KMS-11 (cell line): Measurements from ENCODE around the gene NCKAP1.
A peak's percentile ranks its signal among the peaks of the same experiment; 100 is the strongest.

Experiments
- H2AFZ ChIP-seq: fragments of 200-600 bp; sonication (generic); 2 replicates; pipeline ENCODE4 v1.6.1; 2016; ENCODE audit warnings: antibody characterized with exemption, mixed run types, low read depth
- H3K27ac ChIP-seq: fragments of 200-600 bp; sonication (generic); 2 replicates; pipeline ENCODE4 v1.6.1; 2016; ENCODE audit warnings: mild to moderate bottlenecking, mixed run types
- H3K27me3 ChIP-seq: fragments of 200-600 bp; sonication (generic); 2 replicates; pipeline ENCODE4 v1.6.1; 2017; ENCODE audit warnings: mild to moderate bottlenecking, low read depth, mixed run types, moderate library complexity; ENCODE audit not compliant: insufficient read depth
- H3K36me3 ChIP-seq: fragments of 200-600 bp; sonication (generic); 2 replicates; pipeline ENCODE4 v1.6.1; 2017; ENCODE audit warnings: mild to moderate bottlenecking, mixed run types; ENCODE audit not compliant: insufficient read depth
- H3K4me1 ChIP-seq: fragments of 200-600 bp; sonication (generic); 2 replicates; pipeline ENCODE4 v1.6.1; 2016; ENCODE audit warnings: mild to moderate bottlenecking, low read depth, mixed run types; ENCODE audit not compliant: poor library complexity, severe bottlenecking
- H3K4me2 ChIP-seq: fragments of 200-600 bp; sonication (generic); 2 replicates; pipeline ENCODE4 v1.7.0; 2016; ENCODE audit warnings: mild to moderate bottlenecking, mixed run types
- H3K4me3 ChIP-seq: fragments of 200-600 bp; sonication (generic); IDR thresholded peaks from 2 replicates; pipeline ENCODE4 v1.6.1; 2017; ENCODE audit warnings: low read depth, low read length, mixed read lengths; ENCODE audit not compliant: insufficient read depth
- H3K79me2 ChIP-seq: fragments of 200-600 bp; sonication (generic); 2 replicates; pipeline ENCODE4 v1.6.1; 2016; ENCODE audit warnings: low read depth, mixed run types; ENCODE audit not compliant: insufficient read depth
- H3K9ac ChIP-seq: fragments of 200-600 bp; sonication (generic); 2 replicates; pipeline ENCODE4 v1.6.1; 2016; ENCODE audit warnings: mild to moderate bottlenecking, mixed run types
- H4K20me1 ChIP-seq: fragments of 200-600 bp; sonication (generic); 2 replicates; pipeline ENCODE4 v1.6.1; 2016; ENCODE audit warnings: mild to moderate bottlenecking, mixed run types; ENCODE audit not compliant: insufficient read depth
- TF ChIP-seq, protein P1 (sequence below): fragments of 200-600 bp; sonication (generic); conservative IDR thresholded peaks from 2 replicates; pipeline ENCODE4 v1.6.1; 2017; ENCODE audit warnings: low read depth, mild to moderate bottlenecking, antibody characterized with exemption, low read length, moderate library complexity, mixed read lengths

NCKAP1 gene

DNA sequence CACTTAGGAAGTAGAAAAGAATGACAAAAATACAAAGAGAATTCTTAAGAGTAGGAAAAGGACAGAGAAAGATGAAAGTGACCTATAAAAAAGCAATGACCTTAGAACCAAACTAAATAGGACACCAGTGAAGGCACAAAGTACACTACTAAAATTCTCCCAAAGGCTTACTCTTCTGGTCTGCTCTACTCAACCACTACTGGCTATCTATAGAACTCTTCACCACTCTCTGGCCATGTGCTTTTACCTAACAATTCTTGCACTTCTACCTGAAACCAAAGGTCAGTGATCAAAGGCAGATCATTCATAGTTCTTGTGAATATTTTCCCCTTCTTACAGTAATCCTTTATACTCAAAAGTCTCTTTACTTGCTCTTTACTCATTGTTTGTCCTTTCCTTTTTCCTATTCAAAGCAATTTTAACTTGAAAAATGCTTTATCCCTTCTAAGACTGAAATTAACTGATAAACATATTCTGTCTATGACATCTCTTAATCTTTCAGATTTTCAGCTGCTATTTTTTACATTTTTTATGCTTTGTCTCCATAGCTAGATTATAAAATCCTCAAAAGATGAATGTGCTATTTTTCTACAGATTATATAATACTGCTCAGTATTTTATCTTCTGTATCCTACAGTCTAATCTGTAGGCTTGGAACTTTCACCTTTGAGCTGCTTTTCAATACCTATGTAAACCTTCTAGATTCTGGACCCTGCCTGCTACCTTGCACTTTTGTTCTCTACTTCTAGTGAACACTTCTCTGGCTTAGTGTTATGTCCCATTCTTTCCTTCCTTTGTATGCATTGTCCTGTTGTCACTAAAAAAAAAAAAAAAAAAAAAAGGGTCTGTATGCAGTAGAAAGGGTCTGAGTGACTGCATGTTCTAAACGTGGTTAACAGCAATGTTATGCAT is 64.6 kb downstream of the NCKAP1 start:
- no peaks in the 10 kb centered on the region for H3K36me3 ChIP-seq

DNA sequence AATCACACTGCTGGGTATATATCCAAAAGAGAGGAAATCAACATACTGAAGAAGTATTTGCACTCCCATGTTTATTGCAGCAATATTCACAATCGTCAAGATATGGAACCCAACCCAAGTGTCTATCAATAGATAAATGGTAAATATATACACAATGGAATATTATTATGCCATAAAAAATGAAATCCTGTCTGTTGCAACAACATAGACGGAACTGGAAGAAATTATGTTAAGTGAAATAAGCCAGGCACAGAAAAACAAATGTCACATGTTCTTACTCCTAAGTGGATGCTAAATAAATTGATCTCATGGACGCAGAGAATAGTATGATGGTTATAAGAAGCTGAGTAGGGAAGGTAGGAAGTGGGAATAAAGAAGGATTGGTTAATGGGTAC is 65.7 kb downstream of the NCKAP1 start:
- no peaks in the 10 kb centered on the region for H3K79me2 ChIP-seq
- no peaks in the 10 kb centered on the region for H3K27me3 ChIP-seq
- no peaks in the 10 kb centered on the region for H4K20me1 ChIP-seq
- H3K4me1 ChIP-seq: peaks cover 85% of the 10 kb centered on the region
- no peak overlapping the region; the same call in 1 of the 2 replicates for H3K9ac ChIP-seq
- H3K36me3 ChIP-seq: no peaks in the 10 kb centered on the region
- TF ChIP-seq, protein P1, sequence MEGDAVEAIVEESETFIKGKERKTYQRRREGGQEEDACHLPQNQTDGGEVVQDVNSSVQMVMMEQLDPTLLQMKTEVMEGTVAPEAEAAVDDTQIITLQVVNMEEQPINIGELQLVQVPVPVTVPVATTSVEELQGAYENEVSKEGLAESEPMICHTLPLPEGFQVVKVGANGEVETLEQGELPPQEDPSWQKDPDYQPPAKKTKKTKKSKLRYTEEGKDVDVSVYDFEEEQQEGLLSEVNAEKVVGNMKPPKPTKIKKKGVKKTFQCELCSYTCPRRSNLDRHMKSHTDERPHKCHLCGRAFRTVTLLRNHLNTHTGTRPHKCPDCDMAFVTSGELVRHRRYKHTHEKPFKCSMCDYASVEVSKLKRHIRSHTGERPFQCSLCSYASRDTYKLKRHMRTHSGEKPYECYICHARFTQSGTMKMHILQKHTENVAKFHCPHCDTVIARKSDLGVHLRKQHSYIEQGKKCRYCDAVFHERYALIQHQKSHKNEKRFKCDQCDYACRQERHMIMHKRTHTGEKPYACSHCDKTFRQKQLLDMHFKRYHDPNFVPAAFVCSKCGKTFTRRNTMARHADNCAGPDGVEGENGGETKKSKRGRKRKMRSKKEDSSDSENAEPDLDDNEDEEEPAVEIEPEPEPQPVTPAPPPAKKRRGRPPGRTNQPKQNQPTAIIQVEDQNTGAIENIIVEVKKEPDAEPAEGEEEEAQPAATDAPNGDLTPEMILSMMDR: no peak
- no peak overlapping the region for H2AFZ ChIP-seq
- H3K4me3 ChIP-seq: peak overlapping the region; percentile 44
- H3K4me2 ChIP-seq: peak overlapping the region; percentile 14
- H3K27ac ChIP-seq: peak overlapping the region; percentile 53

More for the DNA sequence above, 64.6 kb downstream of the NCKAP1 start:
- no peaks in the 10 kb centered on the region for H4K20me1 ChIP-seq
- H2AFZ ChIP-seq: no peak overlapping the region
- no peak overlapping the region for H3K9ac ChIP-seq
- peaks cover 94% of the 10 kb centered on the region for H3K4me1 ChIP-seq
- H3K27me3 ChIP-seq: no peaks in the 10 kb centered on the region
- no peak overlapping the region for H3K4me3 ChIP-seq
- TF ChIP-seq, protein P1: no peak
- H3K79me2 ChIP-seq: no peaks in the 10 kb centered on the region
- H3K4me2 ChIP-seq: peak overlapping the region; percentile 43
- H3K27ac ChIP-seq: peak overlapping the region; percentile 53; the same call in 1 of the 2 replicates

DNA sequence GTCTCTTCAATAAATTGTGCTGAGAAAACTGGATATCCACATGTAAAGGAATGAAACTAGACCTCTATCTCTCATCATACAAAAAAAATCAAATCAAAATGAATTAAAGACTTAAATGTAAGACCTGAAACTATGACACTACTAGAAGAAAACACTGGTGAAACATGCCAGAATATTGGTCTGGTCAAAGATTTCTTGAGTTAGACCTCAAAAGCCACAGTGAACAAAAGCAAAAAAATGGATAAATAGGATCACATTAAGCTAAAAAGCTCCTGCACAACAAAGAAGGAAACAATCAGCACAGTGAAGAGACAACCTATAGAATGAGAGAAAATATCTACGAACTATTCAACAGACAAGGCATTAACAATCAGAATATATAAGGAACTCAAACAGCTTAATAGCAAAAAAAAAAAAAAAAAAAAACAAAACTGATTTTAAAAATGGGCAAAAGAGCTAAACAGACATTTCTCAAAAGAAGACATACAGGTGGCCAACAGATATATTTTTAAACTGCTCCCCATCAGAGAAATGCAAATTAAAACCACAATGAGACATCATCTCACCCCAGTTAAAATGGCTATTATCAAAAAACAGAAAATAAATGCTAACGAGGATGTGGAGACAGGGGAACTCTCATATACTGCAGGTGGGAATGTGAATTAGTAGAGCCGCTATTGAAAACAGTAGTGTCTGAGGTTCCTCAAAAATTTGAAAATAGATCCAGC is 66.3 kb downstream of the NCKAP1 start:
- H4K20me1 ChIP-seq: no peaks in the 10 kb centered on the region
- no peaks in the 10 kb centered on the region for H3K36me3 ChIP-seq
- no peak overlapping the region for H2AFZ ChIP-seq
- peak overlapping the region; percentile 44 for H3K4me3 ChIP-seq
- TF ChIP-seq, protein P1: no peak
- H3K4me1 ChIP-seq: peaks cover 79% of the 10 kb centered on the region
- no peaks in the 10 kb centered on the region for H3K79me2 ChIP-seq
- no peaks in the 10 kb centered on the region for H3K27me3 ChIP-seq
- peak overlapping the region; percentile 14 for H3K4me2 ChIP-seq
- H3K9ac ChIP-seq: peak overlapping the region; percentile 7; the same call in 1 of the 2 replicates
- peak overlapping the region; percentile 53 for H3K27ac ChIP-seq

DNA sequence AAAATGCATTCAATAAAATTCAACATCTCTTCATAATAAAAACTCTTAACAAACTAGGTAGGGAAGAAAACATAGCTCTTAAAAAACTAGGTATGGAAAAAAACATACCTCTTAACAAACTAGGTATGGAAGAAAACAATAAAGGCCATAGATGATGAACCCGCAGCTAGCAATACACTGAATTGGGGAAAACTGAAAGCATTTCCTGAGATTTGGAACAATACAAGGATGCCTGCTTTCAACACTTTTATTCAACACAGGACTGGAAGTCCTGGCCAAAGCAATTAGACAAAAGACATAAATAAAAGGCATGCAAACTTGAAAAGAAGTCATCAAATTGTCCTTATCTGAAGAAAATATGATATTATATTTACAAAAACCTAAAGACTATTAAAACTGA is 67.8 kb downstream of the NCKAP1 start:
- Histone ChIP-seq H3K27me3 (no peaks in the 10 kb centered on the region), H3K79me2 (no peaks in the 10 kb centered on the region), H3K36me3 (no peaks in the 10 kb centered on the region), H3K27ac (no peak overlapping the region), H4K20me1 (no peaks in the 10 kb centered on the region), H3K4me1 (peaks cover 66% of the 10 kb centered on the region), H3K4me2 (no peak overlapping the region), H3K9ac (no peak overlapping the region), H3K4me3 (no peak overlapping the region), H2AFZ (no peak overlapping the region)
- TF ChIP-seq, protein P1: no peak
